ENCODE data around the gene GNB1.
"Not testable (repeated sequence)": the region's sequence is repeated elsewhere in the genome, so short reads cannot be mapped to it uniquely, and the experiment has no call there.

Gene GNB1

GRCh38 chr1:1856161-1856560 is 34.7 kb downstream of the GNB1 start:
- Mint-ChIP-seq H3K36me3 (ENCODE audit: low read depth) (peaks cover 41% of the 10 kb centered on the region), H3K4me1 (ENCODE audit: low read depth) (peaks cover 70% of the 10 kb centered on the region), H3K27ac (peak overlapping the region; percentile 20)
- H3K9me3 Mint-ChIP-seq; intact Hi-C loops (cut with micrococcal nuclease); H3K27me3 Mint-ChIP-seq; H3K4me3 Mint-ChIP-seq: not testable (repeated sequence)

- Mint-ChIP-seq H3K27ac (peak overlapping the region; percentile 49), H3K9me3 (no peaks in the 10 kb centered on the region), H3K4me3 (no peak overlapping the region), H3K27me3 (no peaks in the 10 kb centered on the region), H3K36me3 (ENCODE audit: low read depth) (peaks cover 48% of the 10 kb centered on the region), H3K4me1 (ENCODE audit: low read depth) (peaks cover 70% of the 10 kb centered on the region)
- intact Hi-C loops (cut with micrococcal nuclease) = loop anchor here (5.0 kb wide), 1 partner anchor 34 kb away; no protein-coding TSS in a partner anchor
These were observed 37.2 kb downstream of the GNB1 start for GRCh38 chr1:1853593-1854257.

GRCh38 chr1:1852619-1853414 is 38.1 kb downstream of the GNB1 start:
- no peak overlapping the region for H3K4me3 Mint-ChIP-seq
- peak overlapping the region; percentile 25 for H3K27ac Mint-ChIP-seq
- no peaks in the 10 kb centered on the region for H3K9me3 Mint-ChIP-seq
- intact Hi-C loops (cut with micrococcal nuclease) = loop anchor here (5.0 kb wide), 1 partner anchor 34 kb away; no protein-coding TSS in a partner anchor
- H3K4me1 Mint-ChIP-seq (ENCODE audit: low read depth) = peaks cover 69% of the 10 kb centered on the region
- H3K36me3 Mint-ChIP-seq (ENCODE audit: low read depth) = peaks cover 48% of the 10 kb centered on the region
- no peaks in the 10 kb centered on the region for H3K27me3 Mint-ChIP-seq

GRCh38 chr1:1847890-1848289 is 43.0 kb downstream of the GNB1 start:
- no peaks in the 10 kb centered on the region for H3K9me3 Mint-ChIP-seq
- H3K27me3 Mint-ChIP-seq = no peaks in the 10 kb centered on the region
- H3K4me1 Mint-ChIP-seq (ENCODE audit: low read depth) = peaks cover 76% of the 10 kb centered on the region
- H3K36me3 Mint-ChIP-seq (ENCODE audit: low read depth) = peaks cover 69% of the 10 kb centered on the region
- H3K4me3 Mint-ChIP-seq = no peak overlapping the region
- intact Hi-C loops (cut with micrococcal nuclease) = loop anchor here (10.0 kb wide), 1 partner anchor 53 kb away; no protein-coding TSS in a partner anchor
- H3K27ac Mint-ChIP-seq = peak overlapping the region; percentile 75

- no peaks in the 10 kb centered on the region for H3K27me3 Mint-ChIP-seq
- intact Hi-C loops (cut with micrococcal nuclease) = loop anchor here (10.0 kb wide), 1 partner anchor 52 kb away; no protein-coding TSS in a partner anchor
- H3K9me3 Mint-ChIP-seq = no peaks in the 10 kb centered on the region
- H3K4me1 Mint-ChIP-seq (ENCODE audit: low read depth) = peaks cover 78% of the 10 kb centered on the region
- H3K36me3 Mint-ChIP-seq (ENCODE audit: low read depth) = peaks cover 66% of the 10 kb centered on the region
- peak overlapping the region; percentile 75 for H3K27ac Mint-ChIP-seq
- no peak overlapping the region for H3K4me3 Mint-ChIP-seq
These were observed 43.6 kb downstream of the GNB1 start for GRCh38 chr1:1847061-1847850.

- Mint-ChIP-seq H3K27ac (peak overlapping the region; percentile 75), H3K36me3 (ENCODE audit: low read depth) (peaks cover 58% of the 10 kb centered on the region), H3K27me3 (no peaks in the 10 kb centered on the region), H3K4me3 (no peak overlapping the region), H3K9me3 (no peaks in the 10 kb centered on the region), H3K4me1 (ENCODE audit: low read depth) (peaks cover 86% of the 10 kb centered on the region)
- intact Hi-C loops (cut with micrococcal nuclease) = loop anchor here (10.0 kb wide), 1 partner anchor 52 kb away; no protein-coding TSS in a partner anchor
These were observed 44.4 kb downstream of the GNB1 start for GRCh38 chr1:1846386-1846918.

GRCh38 chr1:1842360-1843146 is 48.3 kb downstream of the GNB1 start:
- Mint-ChIP-seq H3K9me3 (no peaks in the 10 kb centered on the region), H3K36me3 (ENCODE audit: low read depth) (peaks cover 69% of the 10 kb centered on the region), H3K4me3 (no peak overlapping the region), H3K4me1 (ENCODE audit: low read depth) (peaks cover 66% of the 10 kb centered on the region), H3K27me3 (no peaks in the 10 kb centered on the region), H3K27ac (peak overlapping the region; percentile 53)
- intact Hi-C loops (cut with micrococcal nuclease) = loop anchor here (10.0 kb wide), 1 partner anchor 48 kb away; no protein-coding TSS in a partner anchor

- peaks cover 69% of the 10 kb centered on the region for H3K36me3 Mint-ChIP-seq (ENCODE audit: low read depth)
- peak overlapping the region; percentile 53 for H3K27ac Mint-ChIP-seq
- no peaks in the 10 kb centered on the region for H3K9me3 Mint-ChIP-seq
- intact Hi-C loops (cut with micrococcal nuclease) = loop anchor here (10.0 kb wide), 1 partner anchor 47 kb away; no protein-coding TSS in a partner anchor
- peaks cover 56% of the 10 kb centered on the region for H3K4me1 Mint-ChIP-seq (ENCODE audit: low read depth)
- H3K27me3 Mint-ChIP-seq = no peaks in the 10 kb centered on the region
- no peak overlapping the region for H3K4me3 Mint-ChIP-seq
These were observed 49.3 kb downstream of the GNB1 start for GRCh38 chr1:1841575-1841995.

- Mint-ChIP-seq H3K9me3 (no peaks in the 10 kb centered on the region), H3K4me3 (no peak overlapping the region), H3K36me3 (ENCODE audit: low read depth) (peaks cover 73% of the 10 kb centered on the region), H3K27ac (no peak overlapping the region), H3K27me3 (no peaks in the 10 kb centered on the region), H3K4me1 (ENCODE audit: low read depth) (peaks cover 39% of the 10 kb centered on the region)
- intact Hi-C loops (cut with micrococcal nuclease) = no loop called here
These were observed 51.4 kb downstream of the GNB1 start for GRCh38 chr1:1839311-1839965.

- no peaks in the 10 kb centered on the region for H3K27me3 Mint-ChIP-seq
- intact Hi-C loops (cut with micrococcal nuclease) = no loop called here
- H3K9me3 Mint-ChIP-seq = no peaks in the 10 kb centered on the region
- peaks cover 89% of the 10 kb centered on the region for H3K36me3 Mint-ChIP-seq (ENCODE audit: low read depth)
- H3K4me1 Mint-ChIP-seq (ENCODE audit: low read depth) = peaks cover 20% of the 10 kb centered on the region
- H3K4me3 Mint-ChIP-seq = no peak overlapping the region
- no peak overlapping the region for H3K27ac Mint-ChIP-seq
These were observed 54.8 kb downstream of the GNB1 start for GRCh38 chr1:1836119-1836518.

GRCh38 chr1:1835546-1835945 is 55.3 kb downstream of the GNB1 start:
- Mint-ChIP-seq H3K4me1 (ENCODE audit: low read depth) (peaks cover 14% of the 10 kb centered on the region), H3K27ac (no peak overlapping the region), H3K36me3 (ENCODE audit: low read depth) (peaks cover 91% of the 10 kb centered on the region), H3K4me3 (no peak overlapping the region), H3K9me3 (no peaks in the 10 kb centered on the region), H3K27me3 (no peaks in the 10 kb centered on the region)
- intact Hi-C loops (cut with micrococcal nuclease) = no loop called here

- intact Hi-C loops (cut with micrococcal nuclease) = no loop called here
- H3K36me3 Mint-ChIP-seq (ENCODE audit: low read depth) = peaks cover 94% of the 10 kb centered on the region
- H3K9me3 Mint-ChIP-seq = no peaks in the 10 kb centered on the region
- no peak overlapping the region for H3K4me3 Mint-ChIP-seq
- no peak overlapping the region for H3K27ac Mint-ChIP-seq
- no peaks in the 10 kb centered on the region for H3K27me3 Mint-ChIP-seq
- H3K4me1 Mint-ChIP-seq (ENCODE audit: low read depth) = peaks cover 15% of the 10 kb centered on the region
These were observed 57.0 kb downstream of the GNB1 start for GRCh38 chr1:1833916-1834325.
